GM19240 (cell line): ENCODE data around the gene PHF13.

ENCODE experiments used
- DNase-seq: peaks from one replicate; pipeline ENCODE4 v3.0.0; 2011; ENCODE audit warnings: low spot score; ENCODE audit not compliant: insufficient read length

PHF13 gene

GRCh38 chr1:6613361-6614018, at the start of gene PHF13:
Gene PHF13, plus strand, starts transcription at chr1:6613731. Its CDS starts 336 bp downstream, at chr1:6614067.
- DNase-seq: peak; percentile 97

GRCh38 chr1:6569033-6569432, 44.5 kb upstream of the PHF13 start:
- no peak for DNase-seq

GRCh38 chr1:6570100-6570499, 43.4 kb upstream of the PHF13 start:
- no peak for DNase-seq

- DNase-seq: no peak
These were observed 42.5 kb upstream of the PHF13 start for GRCh38 chr1:6570987-6571386.

- DNase-seq: no peak
These were observed 40.7 kb upstream of the PHF13 start for GRCh38 chr1:6572653-6573383.

- no peak for DNase-seq
These were observed 39.4 kb upstream of the PHF13 start for GRCh38 chr1:6574025-6574620.

GRCh38 chr1:6574818-6575217, 38.7 kb upstream of the PHF13 start:
- DNase-seq: no peak

GRCh38 chr1:6577831-6578525, 35.6 kb upstream of the PHF13 start:
- no peak for DNase-seq

GRCh38 chr1:6578624-6579373, 34.7 kb upstream of the PHF13 start:
- no peak for DNase-seq

GRCh38 chr1:6579374-6580118, 34.0 kb upstream of the PHF13 start, which contains the start of gene ZBTB48:
Gene ZBTB48, plus strand, starts transcription at chr1:6579994. Its CDS starts 616 bp downstream, at chr1:6580610.
- DNase-seq: peak; percentile 100

- no peak for DNase-seq
These were observed 33.4 kb upstream of the PHF13 start for GRCh38 chr1:6580119-6580592.

- DNase-seq: no peak
These were observed 32.7 kb upstream of the PHF13 start for GRCh38 chr1:6580593-6581409.

- DNase-seq: no peak
These were observed 31.8 kb upstream of the PHF13 start for GRCh38 chr1:6581561-6582305.

- no peak for DNase-seq
These were observed 31.2 kb upstream of the PHF13 start for GRCh38 chr1:6582370-6582769.

GRCh38 chr1:6584126-6585080, 29.1 kb upstream of the PHF13 start:
- DNase-seq: no peak

- no peak for DNase-seq
These were observed 28.3 kb upstream of the PHF13 start for GRCh38 chr1:6585081-6585722.

GRCh38 chr1:6585841-6586240, 27.7 kb upstream of the PHF13 start:
- DNase-seq: no peak
